Astrocyte (in vitro differentiated cells and primary cell): Measurements from ENCODE around the gene MYH9.

Experiments used
- EZH2 ChIP-seq: IDR thresholded peaks from 2 replicates; pipeline ENCODE4 v1.6.1; 2012; ENCODE audit warnings: mild to moderate bottlenecking, low read length, inconsistent platforms; ENCODE audit not compliant: insufficient read depth
- TF ChIP-seq, protein P1 (sequence below): IDR thresholded peaks from 2 replicates; pipeline ENCODE4 v1.5.1; 2011; ENCODE audit warnings: low read depth, mild to moderate bottlenecking, inconsistent platforms, low read length, moderate library complexity; ENCODE audit not compliant: insufficient read depth

DNA sequence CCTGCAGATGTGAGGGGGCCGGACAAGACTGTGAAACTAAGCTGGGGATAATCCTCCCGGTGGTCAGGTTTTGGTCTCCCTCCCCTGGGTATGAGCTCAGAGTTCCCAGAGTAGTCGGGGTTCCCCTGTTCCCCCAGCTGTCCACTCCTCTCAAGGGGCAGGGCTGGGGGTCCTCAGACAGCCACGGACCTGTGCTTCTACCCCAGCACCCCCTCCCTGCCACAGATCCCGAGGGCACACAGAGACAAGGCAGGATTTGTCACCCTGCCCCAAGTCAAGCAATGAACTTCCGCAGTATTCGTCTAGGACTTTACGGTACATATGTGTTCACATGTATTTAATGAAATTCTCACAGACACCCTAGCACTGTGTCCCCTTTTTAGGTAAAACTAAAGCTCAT lies 89.6 kb downstream of the MYH9 start:
- TF ChIP-seq, protein P1, sequence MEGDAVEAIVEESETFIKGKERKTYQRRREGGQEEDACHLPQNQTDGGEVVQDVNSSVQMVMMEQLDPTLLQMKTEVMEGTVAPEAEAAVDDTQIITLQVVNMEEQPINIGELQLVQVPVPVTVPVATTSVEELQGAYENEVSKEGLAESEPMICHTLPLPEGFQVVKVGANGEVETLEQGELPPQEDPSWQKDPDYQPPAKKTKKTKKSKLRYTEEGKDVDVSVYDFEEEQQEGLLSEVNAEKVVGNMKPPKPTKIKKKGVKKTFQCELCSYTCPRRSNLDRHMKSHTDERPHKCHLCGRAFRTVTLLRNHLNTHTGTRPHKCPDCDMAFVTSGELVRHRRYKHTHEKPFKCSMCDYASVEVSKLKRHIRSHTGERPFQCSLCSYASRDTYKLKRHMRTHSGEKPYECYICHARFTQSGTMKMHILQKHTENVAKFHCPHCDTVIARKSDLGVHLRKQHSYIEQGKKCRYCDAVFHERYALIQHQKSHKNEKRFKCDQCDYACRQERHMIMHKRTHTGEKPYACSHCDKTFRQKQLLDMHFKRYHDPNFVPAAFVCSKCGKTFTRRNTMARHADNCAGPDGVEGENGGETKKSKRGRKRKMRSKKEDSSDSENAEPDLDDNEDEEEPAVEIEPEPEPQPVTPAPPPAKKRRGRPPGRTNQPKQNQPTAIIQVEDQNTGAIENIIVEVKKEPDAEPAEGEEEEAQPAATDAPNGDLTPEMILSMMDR, result no peak
- no peak for TF ChIP-seq EZH2
